ENCODE results near the gene ERCC2.
"Not testable (repeated sequence)": the region's sequence is repeated elsewhere in the genome, so short reads cannot be mapped to it uniquely, and the experiment has no call there.

The ERCC2 gene

DNA sequence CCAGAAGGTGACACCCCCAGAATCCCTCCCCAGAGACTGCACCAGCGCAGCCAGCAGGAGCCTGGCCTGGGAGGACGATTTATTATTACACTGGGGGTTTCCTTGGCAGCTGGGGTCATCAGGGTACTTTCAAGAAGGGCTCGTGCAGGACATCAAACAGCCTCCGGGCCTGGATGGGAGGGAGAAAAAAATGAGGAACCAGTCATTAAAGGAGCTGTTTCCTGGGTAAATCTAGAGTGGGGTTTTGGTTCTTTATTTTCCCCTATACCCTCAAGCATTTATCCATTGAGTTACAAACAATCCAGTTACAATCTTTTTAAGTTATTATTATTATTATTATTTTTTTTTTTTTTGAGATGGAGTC lies 39.2 kb upstream of the ERCC2 start:
- Histone ChIP-seq H3K36me3 (ENCODE audit: insufficient read depth, insufficient read length, low read length) (peaks cover 45% of the 10 kb centered on the region), H3K27me3 (ENCODE audit: insufficient read depth, insufficient read length) (no peaks in the 10 kb centered on the region), H3K4me3 (ENCODE audit: insufficient read length, low read depth) (no peak overlapping the region), H3K9ac (ENCODE audit: insufficient read length, low read depth) (no peak overlapping the region), H3K9me3 (ENCODE audit: insufficient read depth, low read length) (no peaks in the 10 kb centered on the region), H3K4me1 (ENCODE audit: insufficient read depth, insufficient read length) (peaks cover 5% of the 10 kb centered on the region)
- no peak for TF ChIP-seq SUZ12 (IDR thresholded peaks at IDR 0.05; ENCODE audit: extremely low read depth, insufficient read depth, insufficient read length)
- TF ChIP-seq YY1 (IDR thresholded peaks at IDR 0.05; ENCODE audit: insufficient read depth, insufficient read length), result no peak
- no peak for TF ChIP-seq ZNF274 (IDR thresholded peaks at IDR 0.05; ENCODE audit: low read depth, low read length)
- DNase-seq (ENCODE audit: low read depth, low spot score), result no peak

DNA sequence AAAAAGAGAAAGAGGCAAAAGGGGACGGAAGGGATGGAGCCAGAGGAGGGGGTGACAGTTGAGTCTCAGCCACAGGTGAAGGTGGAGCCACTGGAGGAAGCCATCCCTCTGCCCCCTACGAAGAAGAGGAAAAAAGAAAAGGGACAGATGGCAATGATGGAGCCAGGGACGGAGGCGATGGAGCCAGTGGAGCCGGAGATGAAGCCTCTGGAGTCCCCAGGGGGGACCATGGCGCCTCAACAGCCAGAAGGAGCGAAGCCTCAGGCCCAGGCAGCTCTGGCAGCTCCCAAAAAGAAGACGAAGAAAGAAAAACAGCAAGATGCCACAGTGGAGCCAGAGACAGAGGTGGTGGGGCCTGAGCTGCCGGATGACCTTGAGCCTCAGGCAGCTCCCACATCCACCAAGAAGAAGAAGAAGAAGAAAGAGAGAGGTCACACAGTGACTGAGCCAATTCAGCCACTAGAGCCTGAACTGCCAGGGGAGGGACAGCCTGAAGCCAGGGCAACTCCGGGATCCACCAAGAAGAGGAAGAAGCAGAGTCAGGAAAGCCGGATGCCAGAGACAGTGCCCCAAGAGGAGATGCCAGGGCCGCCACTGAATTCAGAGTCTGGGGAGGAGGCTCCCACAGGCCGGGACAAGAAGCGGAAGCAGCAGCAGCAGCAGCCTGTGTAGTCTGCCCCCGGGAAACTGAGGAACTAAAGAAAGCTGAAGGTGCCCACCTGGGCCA lies 38.6 kb upstream of the ERCC2 start:
- no peak overlapping the region for H3K9ac ChIP-seq (ENCODE audit: insufficient read length, low read depth)

DNA sequence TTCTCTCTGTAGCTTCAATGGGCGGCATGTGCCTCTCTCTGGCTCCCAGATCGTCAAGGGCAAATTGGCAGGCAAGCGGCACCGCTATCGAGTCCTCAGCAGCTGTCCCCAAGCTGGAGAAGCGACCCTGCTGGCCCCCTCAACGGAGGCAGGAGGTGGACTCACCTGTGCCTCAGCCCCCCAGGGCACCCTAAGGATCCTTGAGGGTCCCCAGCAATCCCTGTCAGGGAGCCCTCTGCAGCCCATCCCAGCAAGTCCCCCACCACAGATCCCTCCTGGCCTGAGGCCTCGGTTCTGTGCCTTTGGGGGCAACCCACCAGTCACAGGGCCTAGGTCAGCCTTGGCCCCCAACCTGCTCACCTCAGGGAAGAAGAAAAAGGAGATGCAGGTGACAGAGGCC lies 37.7 kb upstream of the ERCC2 start:
- no peak for DNase-seq (ENCODE audit: low read depth, low spot score)
- no peak overlapping the region for H3K4me3 ChIP-seq (ENCODE audit: insufficient read length, low read depth)
- H3K36me3 ChIP-seq (ENCODE audit: insufficient read depth, insufficient read length, low read length), result peaks cover 34% of the 10 kb centered on the region
- H3K4me1 ChIP-seq (ENCODE audit: insufficient read depth, insufficient read length), result peaks cover 5% of the 10 kb centered on the region
- H3K9ac ChIP-seq (ENCODE audit: insufficient read length, low read depth), result no peak overlapping the region
- no peaks in the 10 kb centered on the region for H3K27me3 ChIP-seq (ENCODE audit: insufficient read depth, insufficient read length)
- no peaks in the 10 kb centered on the region for H3K9me3 ChIP-seq (ENCODE audit: insufficient read depth, low read length)
- TF ChIP-seq ZNF274 (IDR thresholded peaks at IDR 0.05; ENCODE audit: low read depth, low read length) (no peak), SUZ12 (IDR thresholded peaks at IDR 0.05; ENCODE audit: extremely low read depth, insufficient read depth, insufficient read length) (no peak), YY1 (IDR thresholded peaks at IDR 0.05; ENCODE audit: insufficient read depth, insufficient read length) (no peak)

More for the DNA sequence above, 38.6 kb upstream of the ERCC2 start:
- no peak for TF ChIP-seq ZNF274 (IDR thresholded peaks at IDR 0.05; ENCODE audit: low read depth, low read length)
- no peak for TF ChIP-seq SUZ12 (IDR thresholded peaks at IDR 0.05; ENCODE audit: extremely low read depth, insufficient read depth, insufficient read length)
- no peak for TF ChIP-seq YY1 (IDR thresholded peaks at IDR 0.05; ENCODE audit: insufficient read depth, insufficient read length)
- peaks cover 5% of the 10 kb centered on the region for H3K4me1 ChIP-seq (ENCODE audit: insufficient read depth, insufficient read length)
- peaks cover 41% of the 10 kb centered on the region for H3K36me3 ChIP-seq (ENCODE audit: insufficient read depth, insufficient read length, low read length)
- H3K9me3 ChIP-seq (ENCODE audit: insufficient read depth, low read length), result no peaks in the 10 kb centered on the region
- DNase-seq (ENCODE audit: low read depth, low spot score), result no peak
- H3K27me3 ChIP-seq (ENCODE audit: insufficient read depth, insufficient read length), result no peaks in the 10 kb centered on the region
- no peak overlapping the region for H3K4me3 ChIP-seq (ENCODE audit: insufficient read length, low read depth)

DNA sequence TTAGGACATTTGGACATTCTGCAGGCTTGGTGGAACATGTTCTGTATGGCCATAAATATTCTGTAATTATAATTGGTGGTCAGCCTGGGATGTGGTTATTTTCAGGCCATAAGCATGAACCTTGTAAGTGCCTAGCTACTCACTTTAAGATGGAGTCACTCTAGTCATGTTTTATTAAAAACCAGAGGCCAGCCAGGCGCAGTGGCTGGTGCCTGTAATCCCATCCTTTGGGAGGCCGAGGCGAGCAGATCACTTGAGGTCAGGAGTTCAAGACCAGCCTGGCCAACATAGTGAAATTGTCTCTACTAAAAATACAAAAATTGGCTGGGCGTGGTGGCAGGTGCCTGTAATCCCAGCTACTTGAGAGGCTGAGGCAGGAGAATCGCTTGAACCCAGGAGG lies 37.2 kb upstream of the ERCC2 start:
- peaks cover 30% of the 10 kb centered on the region for H3K36me3 ChIP-seq (ENCODE audit: insufficient read depth, insufficient read length, low read length)
- not testable (repeated sequence) for H3K9me3 ChIP-seq (ENCODE audit: insufficient read depth, low read length); H3K27me3 ChIP-seq (ENCODE audit: insufficient read depth, insufficient read length); DNase-seq (ENCODE audit: low read depth, low spot score); H3K4me1 ChIP-seq (ENCODE audit: insufficient read depth, insufficient read length)
- H3K4me3 ChIP-seq (ENCODE audit: insufficient read length, low read depth), result peak overlapping the region; percentile 99
- H3K9ac ChIP-seq (ENCODE audit: insufficient read length, low read depth), result peak overlapping the region; percentile 94

DNA sequence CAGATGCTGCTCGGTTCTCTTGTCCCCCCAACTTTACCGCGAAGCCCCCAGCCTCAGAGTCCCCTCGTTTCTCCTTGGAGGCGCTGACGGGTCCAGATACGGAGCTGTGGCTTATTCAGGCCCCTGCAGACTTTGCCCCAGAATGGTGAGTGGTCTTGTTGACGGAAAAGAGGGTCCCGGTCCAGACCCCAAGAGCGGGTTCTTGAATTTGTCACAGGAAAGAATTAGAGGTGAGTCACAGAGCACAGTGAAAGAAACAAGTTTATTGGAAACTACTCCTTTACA lies 36.7 kb upstream of the ERCC2 start:
- H3K4me1 ChIP-seq (ENCODE audit: insufficient read depth, insufficient read length), result peaks cover 5% of the 10 kb centered on the region
- H3K9me3 ChIP-seq (ENCODE audit: insufficient read depth, low read length), result no peaks in the 10 kb centered on the region
- peaks cover 30% of the 10 kb centered on the region for H3K36me3 ChIP-seq (ENCODE audit: insufficient read depth, insufficient read length, low read length)
- peak overlapping the region; percentile 94 for H3K9ac ChIP-seq (ENCODE audit: insufficient read length, low read depth)
- no peak for DNase-seq (ENCODE audit: low read depth, low spot score)
- peak overlapping the region; percentile 99 for H3K4me3 ChIP-seq (ENCODE audit: insufficient read length, low read depth)
- H3K27me3 ChIP-seq (ENCODE audit: insufficient read depth, insufficient read length), result no peaks in the 10 kb centered on the region
- TF ChIP-seq ZNF274 (IDR thresholded peaks at IDR 0.05; ENCODE audit: low read depth, low read length) (no peak), SUZ12 (IDR thresholded peaks at IDR 0.05; ENCODE audit: extremely low read depth, insufficient read depth, insufficient read length) (no peak), YY1 (IDR thresholded peaks at IDR 0.05; ENCODE audit: insufficient read depth, insufficient read length) (no peak)

DNA sequence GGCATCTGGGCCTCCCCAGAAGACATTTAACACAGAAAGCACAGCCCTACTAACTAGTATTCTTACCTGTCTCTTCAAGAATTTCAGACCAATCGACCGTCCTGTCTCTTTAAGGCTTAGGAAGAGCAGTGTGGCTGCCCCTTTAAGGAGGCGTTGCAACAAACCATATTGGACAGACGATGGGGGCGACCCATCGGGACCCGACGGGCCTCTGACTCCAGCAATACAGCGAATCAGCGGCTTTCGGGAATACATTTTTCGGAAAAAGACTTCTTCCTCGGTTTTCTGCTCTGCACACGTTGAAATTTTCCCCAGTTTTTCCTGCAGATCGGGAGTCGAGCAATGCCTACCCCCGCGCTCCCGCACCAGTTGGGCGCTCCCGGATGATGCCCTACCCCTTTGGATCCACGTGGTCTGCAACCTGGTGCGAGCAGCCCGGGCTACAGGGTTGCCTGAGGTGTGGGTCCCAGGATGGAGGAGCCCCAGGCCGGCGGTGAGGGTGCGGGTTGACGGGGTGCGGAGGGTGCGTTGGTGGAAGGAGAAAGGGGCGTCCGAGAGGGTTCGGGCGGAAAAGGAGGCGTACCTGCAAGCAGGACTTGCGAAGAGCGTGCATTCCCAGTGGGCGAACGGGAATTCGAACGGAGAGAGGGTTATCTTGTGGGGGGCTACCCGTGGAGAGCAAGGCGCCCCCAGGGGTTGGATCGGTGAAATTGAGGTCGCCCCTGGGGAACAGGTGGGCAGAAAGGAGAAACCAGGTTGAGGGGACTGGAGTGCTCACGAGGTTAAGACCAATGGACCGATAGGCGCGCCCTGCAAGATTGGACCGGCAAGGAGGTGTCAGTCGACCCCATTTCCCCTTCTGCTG lies 36.1 kb upstream of the ERCC2 start, which contains the start of gene POLR1G:
Gene POLR1G (plus strand): TSS at position 419 of the 865 bp plus-strand sequence. CDS start 53 bp downstream, at position 472.
- Histone ChIP-seq H3K36me3 (ENCODE audit: insufficient read depth, insufficient read length, low read length) (peaks cover 32% of the 10 kb centered on the region), H3K9me3 (ENCODE audit: insufficient read depth, low read length) (no peaks in the 10 kb centered on the region), H3K9ac (ENCODE audit: insufficient read length, low read depth) (peak within 1 kb of the TSS; percentile 94), H3K27me3 (ENCODE audit: insufficient read depth, insufficient read length) (no peaks in the 10 kb centered on the region), H3K4me3 (ENCODE audit: insufficient read length, low read depth) (peak within 1 kb of the TSS; percentile 99), H3K4me1 (ENCODE audit: insufficient read depth, insufficient read length) (peaks cover 5% of the 10 kb centered on the region)
- TF ChIP-seq YY1 (IDR thresholded peaks at IDR 0.05; ENCODE audit: insufficient read depth, insufficient read length), result no peak
- no peak for TF ChIP-seq SUZ12 (IDR thresholded peaks at IDR 0.05; ENCODE audit: extremely low read depth, insufficient read depth, insufficient read length)
- TF ChIP-seq ZNF274 (IDR thresholded peaks at IDR 0.05; ENCODE audit: low read depth, low read length), result no peak
- no peak for DNase-seq (ENCODE audit: low read depth, low spot score)

DNA sequence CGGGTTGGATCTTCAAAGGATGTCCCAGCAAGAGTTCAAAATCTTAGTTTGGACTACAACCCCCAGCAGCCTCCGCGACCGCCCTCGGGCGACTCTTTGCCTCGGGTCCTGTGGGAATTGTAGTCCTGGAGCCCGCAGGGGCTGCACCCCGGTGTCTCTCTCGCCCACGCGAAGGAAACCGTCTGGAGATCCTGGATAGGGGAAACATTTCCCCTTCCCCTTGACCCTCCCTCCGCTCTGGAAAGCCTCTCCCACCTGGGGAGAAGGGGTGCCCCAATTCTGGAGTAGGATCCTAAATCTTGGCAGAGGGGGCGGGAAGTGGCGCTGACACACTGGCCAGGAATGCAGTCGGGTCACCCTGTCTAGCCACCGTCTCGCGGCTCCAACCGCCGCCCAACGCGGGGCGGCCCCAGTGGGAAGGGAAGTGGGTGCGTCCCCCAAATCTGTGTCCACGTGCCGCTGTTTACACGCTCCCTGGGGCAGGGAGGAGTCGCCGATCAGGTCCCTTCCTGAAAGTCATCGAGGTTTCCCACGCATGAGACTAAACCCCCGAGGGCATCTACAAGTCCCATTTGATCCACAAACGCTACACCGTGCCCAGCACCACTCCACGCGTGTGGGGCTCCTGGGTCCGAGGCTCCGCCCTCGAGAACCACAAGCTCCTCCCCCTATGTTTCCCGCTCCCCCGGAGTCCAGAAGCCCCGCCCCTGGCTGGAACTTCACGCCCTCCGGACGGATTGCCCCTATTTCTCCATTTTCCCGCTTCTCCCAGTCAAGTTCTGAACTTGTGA lies 35.3 kb upstream of the ERCC2 start:
- no peaks in the 10 kb centered on the region for H3K9me3 ChIP-seq (ENCODE audit: insufficient read depth, low read length)
- H3K4me3 ChIP-seq (ENCODE audit: insufficient read length, low read depth), result peak overlapping the region; percentile 99
- H3K27me3 ChIP-seq (ENCODE audit: insufficient read depth, insufficient read length), result no peaks in the 10 kb centered on the region
- TF ChIP-seq ZNF274 (IDR thresholded peaks at IDR 0.05; ENCODE audit: low read depth, low read length) (no peak), SUZ12 (IDR thresholded peaks at IDR 0.05; ENCODE audit: extremely low read depth, insufficient read depth, insufficient read length) (no peak), YY1 (IDR thresholded peaks at IDR 0.05; ENCODE audit: insufficient read depth, insufficient read length) (no peak)
- H3K9ac ChIP-seq (ENCODE audit: insufficient read length, low read depth), result peak overlapping the region; percentile 94
- H3K36me3 ChIP-seq (ENCODE audit: insufficient read depth, insufficient read length, low read length), result peaks cover 28% of the 10 kb centered on the region
- DNase-seq (ENCODE audit: low read depth, low spot score), result no peak
- peaks cover 5% of the 10 kb centered on the region for H3K4me1 ChIP-seq (ENCODE audit: insufficient read depth, insufficient read length)
